Measurements from ENCODE around the gene PTPN18. TPM values are rescaled to one million over a fixed set of nuclear protein-coding genes. Genes with fewer than 3 reads are reported as not detected.
A peak's percentile ranks its signal among the peaks of the same experiment; 100 is the strongest.

PTPN18 gene
- total RNA-seq, 1 donor = 68.2 TPM

DNA sequence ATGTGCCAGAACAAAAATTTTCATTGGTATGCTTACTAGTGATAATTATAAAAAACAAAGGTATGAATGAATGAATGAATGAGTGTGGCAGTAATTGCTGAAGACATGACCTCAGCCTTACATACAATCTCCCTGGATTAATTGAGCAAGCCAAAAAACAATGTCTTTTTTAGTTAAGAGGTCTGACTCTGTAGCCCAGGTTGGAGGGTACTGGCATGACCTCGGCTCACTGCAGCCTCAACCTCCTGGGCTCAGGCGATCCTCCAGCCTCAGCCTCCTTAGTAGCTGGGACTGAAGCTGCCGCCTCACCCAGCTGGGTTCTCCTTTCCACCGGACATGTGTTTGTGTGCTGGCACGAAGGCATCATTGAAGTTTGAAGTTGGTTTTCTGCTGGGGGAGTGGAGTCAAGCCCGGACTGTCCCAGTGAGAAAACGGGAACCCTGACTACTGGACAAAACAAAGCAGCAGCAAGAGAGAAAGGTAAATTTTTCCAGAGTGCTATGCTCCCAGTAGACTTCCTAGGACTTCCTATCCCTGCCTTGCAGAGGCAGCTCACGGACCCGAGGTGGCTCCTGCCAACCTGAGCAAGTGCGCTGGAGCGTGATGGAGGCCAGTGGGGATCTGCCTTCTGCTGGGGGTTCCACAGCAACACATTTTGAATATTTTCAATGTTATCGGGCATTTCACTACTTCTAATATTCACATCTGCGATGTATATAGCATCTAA lies 19.5 kb upstream of the PTPN18 start:
- no peak overlapping the region for H3K4me3 ChIP-seq (ENCODE audit: low read length)
- peaks cover 3% of the 10 kb centered on the region for H3K27me3 ChIP-seq (ENCODE audit: insufficient read depth, low read length)
- peaks cover 15% of the 10 kb centered on the region for H3K4me1 ChIP-seq (ENCODE audit: insufficient read depth, low read length)
- no peaks in the 10 kb centered on the region for H3K9me3 ChIP-seq (ENCODE audit: low read depth, low read length)

DNA sequence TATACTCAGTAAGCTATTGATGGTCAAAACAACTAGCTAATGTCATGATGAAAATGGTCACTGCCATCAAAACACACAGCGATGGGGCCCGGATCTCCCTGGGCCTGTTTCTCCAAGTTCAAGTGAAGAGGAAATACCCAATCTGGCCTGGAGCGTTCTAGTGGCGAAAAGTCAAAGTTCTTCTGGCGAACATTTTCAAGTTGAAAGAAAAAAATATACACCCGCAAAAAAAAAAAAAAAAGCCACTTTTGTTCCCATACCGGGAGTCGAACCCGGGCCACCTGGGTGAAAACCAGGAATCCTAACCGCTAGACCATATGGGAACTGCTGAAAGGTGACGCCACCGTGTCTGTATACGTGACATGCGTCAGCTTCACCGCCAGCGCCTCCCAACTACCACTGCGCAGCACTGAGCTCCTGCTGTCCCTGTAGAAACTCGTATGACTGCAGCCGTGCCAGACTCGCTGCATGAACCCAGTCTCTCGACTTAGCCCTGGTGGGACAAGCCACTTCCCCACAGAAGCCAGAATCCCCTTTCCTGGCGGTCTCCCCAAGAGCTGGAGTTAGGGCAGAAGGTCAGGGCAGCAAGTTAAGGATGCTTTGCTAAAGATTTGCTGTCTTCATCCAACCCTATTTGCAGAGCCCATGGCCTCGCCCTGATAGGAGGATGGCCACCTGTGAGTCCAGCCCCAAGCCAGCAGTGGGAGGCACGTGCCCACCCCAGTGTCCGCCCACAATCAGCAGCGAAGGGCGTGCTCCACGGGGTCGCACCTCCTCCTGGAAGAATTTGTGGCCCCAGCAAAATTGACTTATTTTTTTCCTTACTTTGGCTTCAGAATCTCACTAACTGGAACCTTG lies 18.8 kb upstream of the PTPN18 start:
- Histone ChIP-seq H3K9me3 (ENCODE audit: low read depth, low read length) (no peaks in the 10 kb centered on the region), H3K4me3 (ENCODE audit: low read length) (no peak overlapping the region), H3K27me3 (ENCODE audit: insufficient read depth, low read length) (no peaks in the 10 kb centered on the region), H3K4me1 (ENCODE audit: insufficient read depth, low read length) (peaks cover 17% of the 10 kb centered on the region)

DNA sequence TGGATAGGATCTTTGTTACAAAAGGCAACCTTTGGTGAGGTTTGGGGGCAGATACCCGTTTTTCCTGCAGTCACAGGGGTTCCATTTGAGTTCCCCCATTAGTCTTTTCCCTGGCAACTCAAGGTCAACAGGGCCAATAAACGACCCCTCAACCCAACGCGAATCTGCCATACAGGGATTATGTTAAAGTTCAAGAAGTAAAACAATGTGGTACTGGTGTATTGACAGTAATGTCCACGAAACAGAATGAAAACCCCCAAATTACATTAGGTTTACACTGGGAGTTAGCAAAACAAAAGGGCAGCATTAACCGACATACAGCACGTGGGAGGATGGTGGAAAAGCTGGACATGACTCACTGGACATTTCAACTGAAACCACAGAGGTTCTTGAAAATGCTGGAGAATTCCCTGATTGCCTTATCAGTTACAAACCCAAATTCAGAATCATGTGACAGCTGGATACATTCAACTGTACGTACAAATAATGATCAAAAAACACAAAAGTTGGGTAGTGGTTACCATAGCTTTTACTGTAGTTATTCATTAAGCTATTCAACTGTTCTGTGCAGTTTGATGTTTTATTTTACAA lies 18.0 kb upstream of the PTPN18 start:
- H3K4me3 ChIP-seq (ENCODE audit: low read length) = no peak overlapping the region
- no peaks in the 10 kb centered on the region for H3K9me3 ChIP-seq (ENCODE audit: low read depth, low read length)
- H3K27me3 ChIP-seq (ENCODE audit: insufficient read depth, low read length) = no peaks in the 10 kb centered on the region
- H3K4me1 ChIP-seq (ENCODE audit: insufficient read depth, low read length) = peaks cover 14% of the 10 kb centered on the region

DNA sequence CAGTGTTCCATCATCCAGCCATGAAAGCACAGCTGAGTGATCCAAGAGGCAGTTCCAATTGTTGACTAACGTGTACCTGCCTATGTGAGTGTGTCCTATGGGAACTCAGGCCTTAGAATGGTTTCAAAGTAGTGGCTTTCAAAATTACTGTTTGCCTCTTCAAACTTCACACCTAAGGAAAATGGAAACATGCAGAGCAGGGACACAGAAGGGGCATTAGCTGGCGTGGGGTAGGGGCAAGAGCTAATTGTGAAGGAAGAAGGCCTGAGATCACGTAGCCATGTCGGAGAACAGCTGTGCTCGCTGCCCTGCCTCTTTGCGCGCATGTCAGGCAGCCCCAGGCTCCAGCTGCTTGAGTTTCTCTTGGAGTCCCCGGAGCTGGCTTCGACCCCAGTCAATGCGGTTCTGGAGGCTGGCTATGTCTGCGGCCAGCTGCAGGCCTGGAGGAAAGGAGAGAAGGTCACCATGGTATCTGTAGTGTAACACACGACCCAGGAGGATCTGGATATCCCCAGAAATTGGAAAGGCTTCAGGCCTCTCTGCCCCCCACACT lies 17.0 kb upstream of the PTPN18 start:
- no peaks in the 10 kb centered on the region for H3K9me3 ChIP-seq (ENCODE audit: low read depth, low read length)
- H3K4me1 ChIP-seq (ENCODE audit: insufficient read depth, low read length) = peaks cover 24% of the 10 kb centered on the region
- H3K4me3 ChIP-seq (ENCODE audit: low read length) = no peak overlapping the region
- H3K27me3 ChIP-seq (ENCODE audit: insufficient read depth, low read length) = no peaks in the 10 kb centered on the region

DNA sequence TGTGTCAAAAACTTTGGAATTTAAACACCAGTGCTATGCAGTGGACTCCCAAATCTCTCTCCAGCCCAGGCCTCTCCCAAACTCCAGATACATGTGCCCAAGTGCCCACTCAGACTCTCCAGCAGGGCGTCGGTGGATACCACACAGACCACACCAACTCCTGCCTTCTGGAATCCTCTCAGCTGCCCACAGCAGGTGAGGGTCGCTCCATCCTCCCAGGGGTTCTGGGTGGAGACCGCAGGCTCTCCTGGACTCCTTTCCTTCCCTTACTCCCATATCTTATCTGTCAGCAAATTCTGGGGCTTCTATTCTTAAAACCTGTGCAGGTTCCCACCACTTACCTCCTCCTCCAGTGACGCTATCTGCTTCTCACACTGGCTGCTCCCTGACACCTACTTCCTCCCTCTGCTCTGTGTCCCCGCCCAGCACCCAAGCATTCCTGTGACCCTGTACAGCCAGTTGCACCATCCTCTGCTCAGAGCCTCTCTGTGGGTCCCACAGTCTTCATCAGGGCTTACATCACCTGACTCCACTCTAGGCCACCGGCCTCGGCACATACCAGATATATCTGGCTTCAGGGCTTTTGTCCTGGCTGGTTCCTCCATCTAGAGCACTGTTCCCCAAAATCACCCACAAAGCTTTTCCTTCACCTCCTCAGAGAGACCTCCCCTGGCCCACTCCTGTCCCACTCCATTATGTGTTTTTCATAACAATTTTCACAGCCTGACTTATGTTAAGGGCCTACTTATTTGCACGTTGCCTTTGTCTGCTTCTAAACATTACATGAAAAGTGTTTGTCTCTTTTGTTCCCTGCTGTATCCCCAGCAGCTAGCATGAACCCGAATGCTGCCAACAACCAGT lies 15.7 kb upstream of the PTPN18 start:
- no peaks in the 10 kb centered on the region for H3K9me3 ChIP-seq (ENCODE audit: low read depth, low read length)
- H3K27me3 ChIP-seq (ENCODE audit: insufficient read depth, low read length) = no peaks in the 10 kb centered on the region
- peaks cover 30% of the 10 kb centered on the region for H3K4me1 ChIP-seq (ENCODE audit: insufficient read depth, low read length)
- H3K4me3 ChIP-seq (ENCODE audit: low read length) = no peak overlapping the region

DNA sequence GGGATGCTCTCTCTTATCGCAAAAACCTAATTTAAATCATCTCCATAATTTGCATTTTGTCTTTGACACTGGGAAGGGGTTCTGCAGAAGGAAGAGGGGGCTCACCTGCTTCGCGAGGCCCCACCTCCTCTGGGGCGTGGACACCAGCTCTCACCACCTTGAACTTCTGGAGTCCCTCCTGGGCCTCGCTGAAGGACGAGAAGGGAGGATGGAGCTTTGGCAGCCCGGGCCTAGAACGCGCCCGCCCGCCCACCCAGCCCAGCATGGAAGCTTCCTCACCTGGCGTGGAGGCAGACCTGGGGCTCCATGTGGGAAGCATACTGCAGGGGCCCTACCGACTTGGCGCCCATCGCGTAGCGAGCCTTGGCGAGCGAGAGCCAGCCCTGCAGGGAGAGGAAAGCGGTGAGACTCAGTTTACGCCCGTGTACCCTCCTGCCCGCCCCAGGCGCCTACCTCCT lies 14.3 kb upstream of the PTPN18 start:
- Histone ChIP-seq H3K4me3 (ENCODE audit: low read length) (peak overlapping the region; percentile 92), H3K27me3 (ENCODE audit: insufficient read depth, low read length) (no peaks in the 10 kb centered on the region), H3K9me3 (ENCODE audit: low read depth, low read length) (no peaks in the 10 kb centered on the region), H3K4me1 (ENCODE audit: insufficient read depth, low read length) (peaks cover 30% of the 10 kb centered on the region)

DNA sequence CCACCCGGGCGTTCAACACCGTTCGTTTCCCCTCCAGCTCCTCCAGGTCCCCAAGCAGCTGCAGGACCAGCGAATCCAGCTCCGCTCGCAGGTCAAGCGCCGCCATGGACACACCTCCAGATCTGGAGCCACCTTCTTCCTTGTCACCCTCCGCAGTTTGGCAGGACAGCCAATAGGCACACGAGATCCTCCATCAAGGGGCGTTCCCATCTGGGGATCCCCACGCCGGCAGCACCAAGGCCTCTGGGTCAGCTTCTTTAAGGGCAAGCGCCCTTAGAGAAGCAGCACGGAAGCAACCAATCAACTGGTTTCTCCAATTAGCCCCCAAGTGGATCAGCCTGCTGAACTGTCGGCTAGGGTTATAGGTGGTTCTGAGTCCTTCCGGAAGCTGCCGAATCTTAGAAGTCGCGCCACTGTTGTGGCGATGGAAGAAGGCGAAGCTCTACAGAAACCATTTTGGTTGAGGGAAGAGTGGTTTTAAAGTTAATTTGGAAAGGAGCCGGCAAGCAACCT lies 13.8 kb upstream of the PTPN18 start:
- peaks cover 30% of the 10 kb centered on the region for H3K4me1 ChIP-seq (ENCODE audit: insufficient read depth, low read length)
- H3K4me3 ChIP-seq (ENCODE audit: low read length) = peak overlapping the region; percentile 92
- no peaks in the 10 kb centered on the region for H3K9me3 ChIP-seq (ENCODE audit: low read depth, low read length)
- no peaks in the 10 kb centered on the region for H3K27me3 ChIP-seq (ENCODE audit: insufficient read depth, low read length)

DNA sequence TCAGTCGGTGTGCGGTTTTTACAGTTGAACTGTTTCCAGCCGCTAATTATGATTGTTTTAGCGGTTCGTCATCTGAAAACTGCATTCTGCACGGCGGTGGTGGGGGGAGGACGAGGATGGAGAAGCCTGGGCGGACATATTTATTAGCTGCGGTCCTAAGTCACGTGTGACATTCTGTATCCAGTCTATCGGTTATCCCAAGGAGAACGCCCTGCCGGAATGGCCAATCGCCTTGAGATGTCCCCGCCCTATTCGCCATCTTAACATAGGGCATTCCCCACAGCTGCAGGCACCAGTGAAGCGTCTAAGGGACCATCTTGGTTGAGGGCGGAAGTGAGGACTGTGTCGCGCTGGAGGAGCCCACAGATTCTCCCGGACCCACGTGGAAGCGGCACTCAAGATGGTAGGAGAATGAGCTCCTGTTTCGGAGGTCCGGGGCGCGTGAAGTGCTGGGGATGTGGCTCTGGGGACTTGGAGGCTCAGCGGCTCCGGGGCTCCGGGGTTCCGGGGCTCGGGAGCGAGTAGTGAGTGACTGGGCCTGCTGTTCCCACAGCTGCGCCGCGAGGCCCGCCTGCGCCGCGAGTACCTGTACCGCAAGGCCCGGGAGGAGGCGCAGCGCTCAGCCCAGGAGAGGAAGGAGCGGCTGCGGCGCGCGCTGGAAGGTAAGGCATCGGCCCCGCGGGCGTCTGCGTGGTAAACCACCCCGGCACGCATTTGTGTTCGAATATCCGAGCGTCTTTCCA lies 13.2 kb upstream of the PTPN18 start, which contains the start of gene IMP4:
Gene IMP4, plus strand, starts transcription at position 365 of the 743 bp plus-strand sequence. Its CDS starts 36 bp downstream, at position 401.
- Histone ChIP-seq H3K27me3 (ENCODE audit: insufficient read depth, low read length) (no peaks in the 10 kb centered on the region), H3K4me3 (ENCODE audit: low read length) (peak within 1 kb of the TSS; percentile 92), H3K4me1 (ENCODE audit: insufficient read depth, low read length) (peaks cover 30% of the 10 kb centered on the region), H3K9me3 (ENCODE audit: low read depth, low read length) (no peaks in the 10 kb centered on the region)

DNA sequence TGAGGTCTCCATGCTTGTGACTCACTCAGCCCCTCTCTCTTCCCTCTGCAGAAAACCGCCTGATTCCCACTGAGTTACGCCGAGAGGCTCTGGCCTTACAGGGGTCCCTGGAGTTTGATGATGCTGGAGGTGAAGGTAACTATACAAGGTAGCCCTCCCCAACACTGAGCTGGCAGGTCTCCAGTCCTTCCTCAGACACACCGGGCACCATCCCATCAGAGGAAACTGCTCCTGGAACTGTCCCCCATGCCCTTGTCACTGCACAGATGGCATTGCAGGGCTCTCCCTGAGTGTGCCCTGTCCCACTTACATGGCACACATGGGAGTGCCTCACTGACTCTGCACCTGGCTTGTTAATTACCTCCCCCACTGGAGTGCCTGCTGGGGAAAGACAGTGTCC lies 11.3 kb upstream of the PTPN18 start:
- Histone ChIP-seq H3K4me3 (ENCODE audit: low read length) (no peak overlapping the region), H3K27me3 (ENCODE audit: insufficient read depth, low read length) (no peaks in the 10 kb centered on the region)

DNA sequence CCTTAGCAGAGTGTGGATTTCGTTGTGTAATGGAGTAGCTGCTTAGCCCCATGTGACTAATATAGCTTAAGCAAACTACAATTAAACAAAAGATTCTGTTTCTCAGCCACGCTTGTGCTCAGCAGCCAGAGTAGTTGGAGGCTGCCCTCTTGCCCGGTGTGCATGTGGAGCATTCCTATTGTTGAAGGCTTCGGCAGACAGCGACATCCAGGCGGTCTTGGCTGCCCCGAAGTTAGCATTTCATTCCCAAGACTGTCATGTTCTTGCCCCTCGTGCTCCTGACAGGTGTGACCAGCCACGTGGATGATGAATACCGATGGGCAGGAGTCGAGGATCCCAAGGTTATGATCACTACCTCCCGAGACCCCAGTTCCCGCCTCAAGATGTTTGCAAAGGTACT lies 10.8 kb upstream of the PTPN18 start:
- no peaks in the 10 kb centered on the region for H3K27me3 ChIP-seq (ENCODE audit: insufficient read depth, low read length)
- peaks cover 26% of the 10 kb centered on the region for H3K4me1 ChIP-seq (ENCODE audit: insufficient read depth, low read length)
- H3K4me3 ChIP-seq (ENCODE audit: low read length) = no peak overlapping the region
- no peaks in the 10 kb centered on the region for H3K9me3 ChIP-seq (ENCODE audit: low read depth, low read length)

More for the DNA sequence above, 11.3 kb upstream of the PTPN18 start:
- H3K9me3 ChIP-seq (ENCODE audit: low read depth, low read length) = no peaks in the 10 kb centered on the region
- peaks cover 29% of the 10 kb centered on the region for H3K4me1 ChIP-seq (ENCODE audit: insufficient read depth, low read length)

DNA sequence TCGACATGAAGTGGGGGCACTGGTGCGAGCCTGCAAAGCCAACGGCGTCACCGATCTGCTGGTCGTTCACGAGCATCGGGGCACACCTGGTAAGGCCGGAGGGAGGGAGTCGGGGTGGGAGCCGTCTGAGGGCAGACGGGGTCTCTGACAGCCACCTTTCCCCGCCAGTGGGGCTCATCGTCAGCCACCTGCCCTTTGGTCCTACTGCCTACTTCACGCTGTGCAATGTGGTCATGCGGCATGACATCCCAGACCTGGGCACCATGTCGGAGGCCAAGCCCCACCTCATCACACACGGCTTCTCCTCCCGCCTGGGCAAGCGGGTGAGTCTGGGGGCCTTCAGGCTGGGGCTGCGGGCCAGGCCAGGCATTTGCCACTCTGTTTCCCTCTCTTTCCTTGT lies 10.2 kb upstream of the PTPN18 start:
- no peak overlapping the region for H3K4me3 ChIP-seq (ENCODE audit: low read length)
- H3K27me3 ChIP-seq (ENCODE audit: insufficient read depth, low read length) = no peaks in the 10 kb centered on the region
- no peaks in the 10 kb centered on the region for H3K9me3 ChIP-seq (ENCODE audit: low read depth, low read length)
- peaks cover 22% of the 10 kb centered on the region for H3K4me1 ChIP-seq (ENCODE audit: insufficient read depth, low read length)

DNA sequence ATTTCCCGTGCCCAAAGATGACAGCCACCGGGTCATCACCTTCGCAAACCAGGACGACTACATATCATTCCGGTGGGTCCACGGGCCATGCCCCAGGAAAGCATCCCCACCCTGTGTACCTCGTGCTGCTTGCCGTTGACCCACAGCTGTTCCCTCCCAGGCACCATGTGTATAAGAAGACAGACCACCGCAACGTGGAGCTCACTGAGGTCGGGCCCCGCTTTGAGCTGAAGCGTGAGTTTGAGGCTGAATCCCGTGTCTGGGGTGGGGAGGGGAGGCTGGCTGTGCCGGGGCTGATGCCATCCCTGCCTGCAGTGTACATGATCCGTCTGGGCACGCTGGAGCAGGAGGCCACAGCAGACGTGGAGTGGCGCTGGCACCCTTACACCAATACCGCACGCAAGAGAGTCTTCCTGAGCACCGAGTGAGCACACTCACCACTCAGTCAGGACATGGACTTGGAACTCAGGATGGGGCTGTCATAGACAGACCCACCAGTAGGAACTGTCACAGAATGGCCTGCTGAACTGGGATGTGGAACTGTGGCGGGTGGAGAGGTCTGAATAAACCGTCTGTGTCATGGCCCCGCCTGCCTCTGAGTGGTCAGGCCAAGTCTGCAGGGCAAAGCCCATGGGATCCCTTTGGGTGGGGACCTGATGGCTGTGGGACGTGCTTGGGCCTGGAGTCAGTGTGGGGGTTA lies 9.7 kb upstream of the PTPN18 start:
- H3K9me3 ChIP-seq (ENCODE audit: low read depth, low read length) = no peaks in the 10 kb centered on the region
- peaks cover 20% of the 10 kb centered on the region for H3K4me1 ChIP-seq (ENCODE audit: insufficient read depth, low read length)
- H3K27me3 ChIP-seq (ENCODE audit: insufficient read depth, low read length) = no peaks in the 10 kb centered on the region
- H3K4me3 ChIP-seq (ENCODE audit: low read length) = no peak overlapping the region

DNA sequence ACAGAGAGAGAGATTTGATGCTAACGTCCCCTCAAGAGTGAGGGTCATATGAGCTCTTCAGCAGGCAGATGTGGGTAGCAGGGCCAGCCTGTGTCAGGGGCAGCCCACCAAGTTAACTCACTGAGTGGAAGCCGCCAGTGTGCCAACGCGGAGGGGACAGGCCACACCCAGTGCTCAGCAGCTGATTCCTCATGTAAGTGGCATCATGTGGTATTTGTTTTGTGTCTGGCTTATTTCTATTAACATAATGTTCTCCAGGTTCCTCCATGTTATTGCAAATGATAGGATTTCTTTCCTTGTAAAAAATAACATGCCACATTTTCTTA lies 9.2 kb upstream of the PTPN18 start:
- Histone ChIP-seq H3K9me3 (ENCODE audit: low read depth, low read length) (no peaks in the 10 kb centered on the region), H3K27me3 (ENCODE audit: insufficient read depth, low read length) (no peaks in the 10 kb centered on the region), H3K4me1 (ENCODE audit: insufficient read depth, low read length) (peaks cover 16% of the 10 kb centered on the region), H3K4me3 (ENCODE audit: low read length) (no peak overlapping the region)
